WTC11 (cell line): Measurements from ENCODE around the gene HDAC1. TPM values are rescaled to one million over a fixed set of nuclear protein-coding genes. Genes with fewer than 3 reads are reported as not detected.

Experiments used
- ATAC-seq: fragments of 200-7000 bp; cut with Tn5 transposase; 2 replicates; pipeline ENCODE4 v1.10.0; 2021; ENCODE audit warnings: mild to moderate bottlenecking, moderate library complexity
- CTCF ChIA-PET: fragments of 300-600 bp; sonication (Branson Sonifier 250); formaldehyde crosslinking; loops from one replicate; lab custom pipeline; 2021; ENCODE audit warnings: antibody characterized with exemption; lab: Charles Lee
- POLR2A ChIA-PET: fragments of 350-600 bp; sonication (Branson Sonifier 250); formaldehyde crosslinking; loops from one replicate; lab custom pipeline; 2021; ENCODE audit warnings: antibody characterized with exemption; lab: Charles Lee
- DNase-seq: peaks from one replicate; pipeline ENCODE4 v3.0.0; 2021; ENCODE audit warnings: low spot score
- H3K27ac Mint-ChIP-seq: 2 replicates; pipeline ENCODE4 v1.8.0; 2021; ENCODE audit warnings: mixed read lengths
- H3K27me3 Mint-ChIP-seq: 2 replicates; pipeline ENCODE4 v1.8.0; 2021; ENCODE audit warnings: low read depth, mild to moderate bottlenecking, moderate library complexity, mixed read lengths
- H3K36me3 Mint-ChIP-seq: 2 replicates; pipeline ENCODE4 v1.8.0; 2021; ENCODE audit warnings: mixed read lengths
- H3K4me1 Mint-ChIP-seq: 2 replicates; pipeline ENCODE4 v1.8.0; 2022; ENCODE audit warnings: mixed read lengths
- H3K4me3 Mint-ChIP-seq: 2 replicates; pipeline ENCODE4 v1.8.0; 2021; ENCODE audit warnings: mild to moderate bottlenecking, moderate library complexity, mixed read lengths
- H3K9me3 Mint-ChIP-seq: 2 replicates; pipeline ENCODE4 v1.8.0; 2021; ENCODE audit warnings: mixed read lengths
- CDX4 ChIP-seq: fragments of 250-450 bp; sonication (Bioruptor Pico); IDR thresholded peaks from 2 replicates; pipeline ENCODE4 v1.9.0; 2021; ENCODE audit warnings: moderate library complexity, mild to moderate bottlenecking, inconsistent platforms, borderline replicate concordance
- ELF4 ChIP-seq: sonication (generic); formaldehyde crosslinking; IDR thresholded peaks from 2 replicates; pipeline ENCODE4 v1.8.1; 2022; ENCODE audit warnings: low read depth, mild to moderate bottlenecking, moderate library complexity, missing genetic modification reagents
- ETV6 ChIP-seq: sonication (generic); formaldehyde crosslinking; IDR thresholded peaks from 2 replicates; pipeline ENCODE4 v1.8.1; 2022; ENCODE audit warnings: mild to moderate bottlenecking, missing genetic modification reagents
- FOXP1 ChIP-seq: sonication (generic); formaldehyde crosslinking; IDR thresholded peaks from 2 replicates; pipeline ENCODE4 v1.8.0; 2022; ENCODE audit warnings: missing genetic modification reagents, mild to moderate bottlenecking, moderate library complexity, borderline replicate concordance
- GRHL2 ChIP-seq: fragments of 250-450 bp; sonication (Bioruptor Pico); IDR thresholded peaks from 2 replicates; pipeline ENCODE4 v1.8.0; 2022; ENCODE audit warnings: mild to moderate bottlenecking, moderate library complexity; ENCODE audit not compliant: insufficient replicate concordance, severe bottlenecking
- HMGA2 ChIP-seq: fragments of 250-450 bp; sonication (Bioruptor Pico); IDR thresholded peaks from 2 replicates; pipeline ENCODE4 v1.4.0; 2021; ENCODE audit warnings: mild to moderate bottlenecking, moderate library complexity
- JAZF1 ChIP-seq: fragments of 250-450 bp; sonication (Bioruptor Pico); IDR thresholded peaks from 2 replicates; pipeline ENCODE4 v1.9.0; 2021; ENCODE audit warnings: moderate library complexity, mild to moderate bottlenecking, inconsistent platforms
- KAT7 ChIP-seq: sonication (generic); formaldehyde crosslinking; IDR thresholded peaks from 2 replicates; pipeline ENCODE4 v1.8.1; 2023; ENCODE audit warnings: missing genetic modification reagents, mild to moderate bottlenecking, borderline replicate concordance
- NR1H2 ChIP-seq: sonication (generic); formaldehyde crosslinking; IDR thresholded peaks from 2 replicates; pipeline ENCODE4 v1.9.0; 2021; ENCODE audit warnings: mild to moderate bottlenecking, moderate library complexity, missing genetic modification reagents
- PRRX2 ChIP-seq: fragments of 250-450 bp; sonication (Bioruptor Pico); IDR thresholded peaks from 2 replicates; pipeline ENCODE4 v1.8.0; 2021; ENCODE audit warnings: mild to moderate bottlenecking
- SMAD3 ChIP-seq: sonication (generic); formaldehyde crosslinking; IDR thresholded peaks from 2 replicates; pipeline ENCODE4 v1.8.0; 2022; ENCODE audit warnings: missing genetic modification reagents, mild to moderate bottlenecking, borderline replicate concordance
- TCF7 ChIP-seq: sonication (generic); formaldehyde crosslinking; IDR thresholded peaks from 2 replicates; pipeline ENCODE4 v1.8.0; 2022; ENCODE audit warnings: mild to moderate bottlenecking, low read depth, missing genetic modification reagents, moderate library complexity
- TEAD4 ChIP-seq: sonication (generic); formaldehyde crosslinking; IDR thresholded peaks from 2 replicates; pipeline ENCODE4 v1.8.0; 2022; ENCODE audit warnings: mild to moderate bottlenecking, missing genetic modification reagents
- ZBTB21 ChIP-seq: sonication (generic); formaldehyde crosslinking; IDR thresholded peaks from 2 replicates; pipeline ENCODE4 v1.8.1; 2023; ENCODE audit warnings: mild to moderate bottlenecking, missing genetic modification reagents, borderline replicate concordance
- ZNF138 ChIP-seq: sonication (generic); formaldehyde crosslinking; conservative IDR thresholded peaks from 2 replicates; pipeline ENCODE4 v1.8.1; 2022; ENCODE audit warnings: mild to moderate bottlenecking, moderate library complexity, missing genetic modification reagents
- ZNF219 ChIP-seq: sonication (generic); formaldehyde crosslinking; IDR thresholded peaks from 2 replicates; pipeline ENCODE4 v1.8.0; 2023; ENCODE audit warnings: missing genetic modification reagents, mild to moderate bottlenecking, borderline replicate concordance
- ZNF232 ChIP-seq: sonication (generic); formaldehyde crosslinking; IDR thresholded peaks from 2 replicates; pipeline ENCODE4 v1.8.0; 2022; ENCODE audit warnings: mild to moderate bottlenecking, missing genetic modification reagents
- ZNF423 ChIP-seq: fragments of 250-450 bp; sonication (Bioruptor Pico); IDR thresholded peaks from 2 replicates; pipeline ENCODE4 v2.1.2; 2022; ENCODE audit warnings: mild to moderate bottlenecking, moderate library complexity
- ZNF425 ChIP-seq: fragments of 250-450 bp; sonication (Bioruptor Pico); conservative IDR thresholded peaks from 2 replicates; pipeline ENCODE4 v1.9.0; 2021; ENCODE audit warnings: mild to moderate bottlenecking
- ZNF532 ChIP-seq: fragments of 250-450 bp; sonication (Bioruptor Pico); IDR thresholded peaks from 2 replicates; pipeline ENCODE4 v1.9.0; 2021; ENCODE audit warnings: mild to moderate bottlenecking, borderline replicate concordance
- ZNF671 ChIP-seq: fragments of 250-450 bp; sonication (Bioruptor Pico); IDR thresholded peaks from 2 replicates; pipeline ENCODE4 v1.8.0; 2021; ENCODE audit warnings: mild to moderate bottlenecking
- total RNA-seq: library from RNA; stranded (reverse); gene quantifications from 3 replicates; pipeline ENCODE4 v1.2.3, GENCODE V29; 2021

The HDAC1 gene
- total RNA-seq, 1 experiment from 2014 or later = 108 TPM

- TF ChIP-seq GRHL2 (CRISPR knock-in tag) = no peak
Measured at GRCh38 chr1:32285658-32286057, 6.2 kb upstream of the HDAC1 start (continued).

- ChIA-PET CTCF (interaction anchor here (0.7 to 2.6 kb wide), 2 partner anchors 12 to 39 kb away, joined by 3 to 14 read pairs; no protein-coding TSS in a partner anchor), POLR2A (interaction anchor here (0.7 kb wide), 1 partner anchor 190 kb away, joined by 5 read pairs; no protein-coding TSS in a partner anchor)
- peaks cover 13% of the 10 kb centered on the region for H3K36me3 Mint-ChIP-seq
- TF ChIP-seq KAT7 (CRISPR knock-in tag) = no peak
- no peak for TF ChIP-seq ETV6 (CRISPR knock-in tag)
- no peak for TF ChIP-seq ZNF425 (CRISPR knock-in tag)
- TF ChIP-seq NR1H2 (CRISPR knock-in tag) = no peak
- no peak for TF ChIP-seq ELF4 (CRISPR knock-in tag)
- TF ChIP-seq HMGA2 (CRISPR knock-in tag) = no peak
- no peak for TF ChIP-seq TCF7
- TF ChIP-seq CDX4 (CRISPR knock-in tag) = no peak
- TF ChIP-seq ZBTB21 (CRISPR knock-in tag) = no peak
- no peak for TF ChIP-seq ZNF232 (CRISPR knock-in tag)
- TF ChIP-seq ZNF532 (CRISPR knock-in tag) = no peak
- no peak for TF ChIP-seq FOXP1 (CRISPR knock-in tag)
- no peak for TF ChIP-seq ZNF219 (CRISPR knock-in tag)
- no peak for TF ChIP-seq JAZF1 (CRISPR knock-in tag)
- no peak for TF ChIP-seq ZNF671 (CRISPR knock-in tag)
- TF ChIP-seq ZNF138 (CRISPR knock-in tag) = no peak
- no peak for TF ChIP-seq SMAD3 (CRISPR knock-in tag)
- TF ChIP-seq TEAD4 = no peak
- TF ChIP-seq ZNF423 = no peak
- TF ChIP-seq PRRX2 (CRISPR knock-in tag) = no peak
- peak overlapping the region; percentile 85 for H3K27ac Mint-ChIP-seq
- DNase-seq = peak; percentile 19
- no peak overlapping the region for H3K4me3 Mint-ChIP-seq
- ATAC-seq = peak; percentile 71
- no peaks in the 10 kb centered on the region for H3K9me3 Mint-ChIP-seq
- peaks cover 8% of the 10 kb centered on the region for H3K4me1 Mint-ChIP-seq
- no peaks in the 10 kb centered on the region for H3K27me3 Mint-ChIP-seq
Measured at GRCh38 chr1:32286763-32287162, 5.1 kb upstream of the HDAC1 start.
